H1 (cell line): ENCODE measurements around the gene RELN. TPM values are rescaled to one million over a fixed set of nuclear protein-coding genes. Genes with fewer than 3 reads are reported as not detected.

ENCODE experiments used
- CHD7 ChIP-seq: fragments of 300-600 bp; sonication (generic); IDR thresholded peaks from 2 replicates; pipeline ENCODE4 v1.7.1; 2012; ENCODE audit warnings: low read length, moderate library complexity, mild to moderate bottlenecking, inconsistent platforms; ENCODE audit not compliant: insufficient replicate concordance
- JUN ChIP-seq: IDR thresholded peaks from 2 replicates; pipeline ENCODE4 v1.6.1; 2011; ENCODE audit warnings: low read depth, mild to moderate bottlenecking, improper control_type of control experiment, low read length
- RNF2 ChIP-seq: fragments of 200-900, 300-1000 bp; sonication (generic); IDR thresholded peaks from 2 replicates; pipeline ENCODE4 v1.7.1; 2016; ENCODE audit warnings: borderline replicate concordance, low read depth, mild to moderate bottlenecking, antibody characterized with exemption, low read length; ENCODE audit not compliant: poor library complexity, severe bottlenecking; ENCODE audit errors: missing control alignments
- RXRA ChIP-seq: IDR thresholded peaks from 2 replicates; pipeline ENCODE4 v1.6.1; 2011; ENCODE audit warnings: low read depth, mild to moderate bottlenecking, low read length, moderate library complexity; ENCODE audit not compliant: insufficient read depth
- TAF1 ChIP-seq: IDR thresholded peaks from 2 replicates; pipeline ENCODE4 v1.6.1; 2011; ENCODE audit warnings: mild to moderate bottlenecking, low read depth, low read length
- TEAD4 ChIP-seq: IDR thresholded peaks from 2 replicates; pipeline ENCODE4 v1.6.1; 2012; ENCODE audit warnings: low read depth, low read length, inconsistent platforms, mixed read lengths
- USF2 ChIP-seq: IDR thresholded peaks from 2 replicates; pipeline ENCODE4 v1.6.1; 2011; ENCODE audit warnings: low read length, improper control_type of control experiment
- polyA plus RNA-seq, 7 experiments: library from polyadenylated mRNA; depleted of rRNA in 3 of 7; stranded (reverse) in 5 of 7; unstranded in 2 of 7; fragments of >200 nt in 5 of 7; fragments of 200-250 nt in 2 of 7; gene quantifications; 1 replicate in 5 of 7; 2 replicates in 1 of 7; 4 replicates in 1 of 7; pipeline versions ENCODE4 v1.2.1 to v1.2.3, GENCODE V29; 2011 to 2013; ENCODE audit warnings: missing spikeins in 2 of 7, mixed read lengths in 2 of 7
- total RNA-seq: library from RNA; stranded (reverse); fragmentation: NEBNext Ultra II Directional; extraction: Animal tissue kit (Norgen Biotek cat#: 25700); gene quantifications from 2 replicates; pipeline ENCODE4 v1.2.1, GENCODE V29; 2021

The RELN gene
- total and polyA plus RNA-seq, 2 of the 8 experiments (the other 6 are each of a cell fraction or from before 2014, with no cell fraction given) = 0.03 to 0.07 TPM

GRCh38 chr7:103613655-103614642 is 375.5 kb downstream of the RELN start (continued):
- no peak for TF ChIP-seq USF2
- TF ChIP-seq CHD7 = no peak
- TF ChIP-seq JUN = no peak
- TF ChIP-seq TAF1 = no peak
- no peak for TF ChIP-seq RNF2
- no peak for TF ChIP-seq TEAD4
- no peak for TF ChIP-seq RXRA
